ENCODE measurements around the gene ATP6V1G2.
A peak's percentile ranks its signal among the peaks of the same experiment; 100 is the strongest.

ATP6V1G2 gene

DNA sequence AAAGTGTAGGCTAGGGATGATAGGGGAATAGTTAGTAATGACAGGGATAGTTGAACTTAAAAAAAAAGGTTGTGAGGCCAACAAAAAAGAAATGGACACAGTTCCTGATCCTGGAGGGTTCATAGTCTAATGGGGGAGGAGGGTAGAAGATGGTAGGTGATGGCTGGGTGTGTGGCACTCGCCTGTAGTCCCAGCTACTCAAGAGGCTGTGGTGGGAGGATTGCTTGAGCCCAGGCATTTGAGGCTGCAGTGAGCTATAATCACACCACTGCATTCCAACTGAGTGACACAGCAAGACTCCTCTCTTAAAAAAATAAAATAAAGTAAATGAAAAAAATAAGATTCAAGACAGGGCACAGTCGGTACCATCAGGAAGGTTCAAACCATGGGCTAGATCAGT lies 50.8 kb downstream of the ATP6V1G2 start:
- no peak for ATAC-seq (replicated peaks; ENCODE audit: extremely low read depth, poor library complexity, severe bottlenecking)
- Mint-ChIP-seq H3K4me3 (peak overlapping the region; percentile 62), H3K27ac (ENCODE audit: low read depth) (peak overlapping the region; percentile 54), H3K36me3 (ENCODE audit: insufficient read depth) (peaks cover 11% of the 10 kb centered on the region), H3K27me3 (no peaks in the 10 kb centered on the region), H3K4me1 (peaks cover 63% of the 10 kb centered on the region), H3K9me3 (no peaks in the 10 kb centered on the region)
- DNase-seq (ENCODE audit: low spot score in 2 of 2) = no peak
